NCI-H460 (cell line): ENCODE data around the gene TOMT. TPM values are rescaled to one million over a fixed set of nuclear protein-coding genes. Genes with fewer than 3 reads are reported as not detected.

ENCODE experiments used
- DNase-seq: peaks from one replicate; pipeline ENCODE4 v3.0.0-alpha.2; 2016; ENCODE audit warnings: low read depth; ENCODE audit errors: extremely low read depth
- small RNA-seq, 2 experiments: library from RNA; depleted of rRNA; stranded (forward); fragments of <200 nt; gene quantifications; one replicate each; pipeline ENCODE3, GENCODE V24; 2014
- total RNA-seq: library from RNA; depleted of rRNA; stranded (reverse); fragments of >200 nt; shearing (Covaris generic); gene quantifications from 2 replicates; pipeline ENCODE4 v1.2.3, GENCODE V29; 2014; rRNA removed

Gene TOMT
- total RNA-seq, 1 experiment from 2014 or later, result not detected

DNA sequence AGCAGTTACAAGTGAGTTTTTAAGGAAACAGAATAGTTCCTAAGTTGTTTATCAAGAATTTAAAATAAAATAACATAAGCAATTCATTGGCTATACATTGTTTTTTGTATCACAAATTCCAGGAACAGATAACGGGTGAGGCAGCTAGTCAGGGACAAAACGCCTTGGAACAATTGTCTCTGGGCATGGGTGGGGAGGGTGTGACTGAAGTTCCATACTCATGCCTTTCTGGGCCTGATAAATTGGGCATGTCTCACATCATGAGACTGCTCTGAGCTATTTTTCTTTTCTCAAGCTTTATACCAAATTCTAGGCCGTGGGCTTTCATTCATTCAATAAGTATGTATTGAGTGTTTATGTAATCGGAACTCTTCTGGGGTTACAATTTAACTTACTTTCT lies 51.4 kb downstream of the TOMT start:
- no peak for DNase-seq

Small RNAs within 50 kb of the gene (small RNA-seq; reads per million reads assigned to genes)
- 0 reads per million in 2 experiments for gene MIR3165

Other genes with a start within 250 kb of the TOMT start
- gene DEFB131B, start 227.5 kb upstream of the TOMT start, total RNA-seq, result not detected in 2 replicates
- gene XNDC1N, start 177.3 kb upstream of the TOMT start, total RNA-seq, result 2.0 and 3.2 TPM in 2 replicates
- gene RNF121, start 176.9 kb upstream of the TOMT start, total RNA-seq, result 11.7 and 12.7 TPM in 2 replicates
- 2.3 and 2.4 TPM in 2 replicates for gene IL18BP, start 107.0 kb upstream of the TOMT start, total RNA-seq
- gene NUMA1, start 25.4 kb upstream of the TOMT start, total RNA-seq, result 48.8 and 57.0 TPM in 2 replicates
- gene LRRC51, start 25.1 kb upstream of the TOMT start, total RNA-seq, result 6.7 and 7.5 TPM in 2 replicates
- gene LAMTOR1, start 2.6 kb upstream of the TOMT start, total RNA-seq, result 49.7 and 51.6 TPM in 2 replicates
- gene ANAPC15, start 6.8 kb downstream of the TOMT start, total RNA-seq, result 30.9 and 37.6 TPM in 2 replicates
- not detected in 2 replicates for gene FOLR3, start 29.8 kb downstream of the TOMT start, total RNA-seq
- gene FOLR1, start 86.2 kb downstream of the TOMT start, total RNA-seq, result not detected in 2 replicates
- gene FOLR2, start 110.9 kb downstream of the TOMT start, total RNA-seq, result not detected in 2 replicates
- gene INPPL1, start 118.8 kb downstream of the TOMT start, total RNA-seq, result 49.1 and 55.6 TPM in 2 replicates
- gene PHOX2A, start 138.3 kb downstream of the TOMT start, total RNA-seq, result not detected in 2 replicates